ENCODE results near the gene SLC25A1.
A peak's percentile ranks its signal among the peaks of the same experiment; 100 is the strongest.

SLC25A1 gene

DNA sequence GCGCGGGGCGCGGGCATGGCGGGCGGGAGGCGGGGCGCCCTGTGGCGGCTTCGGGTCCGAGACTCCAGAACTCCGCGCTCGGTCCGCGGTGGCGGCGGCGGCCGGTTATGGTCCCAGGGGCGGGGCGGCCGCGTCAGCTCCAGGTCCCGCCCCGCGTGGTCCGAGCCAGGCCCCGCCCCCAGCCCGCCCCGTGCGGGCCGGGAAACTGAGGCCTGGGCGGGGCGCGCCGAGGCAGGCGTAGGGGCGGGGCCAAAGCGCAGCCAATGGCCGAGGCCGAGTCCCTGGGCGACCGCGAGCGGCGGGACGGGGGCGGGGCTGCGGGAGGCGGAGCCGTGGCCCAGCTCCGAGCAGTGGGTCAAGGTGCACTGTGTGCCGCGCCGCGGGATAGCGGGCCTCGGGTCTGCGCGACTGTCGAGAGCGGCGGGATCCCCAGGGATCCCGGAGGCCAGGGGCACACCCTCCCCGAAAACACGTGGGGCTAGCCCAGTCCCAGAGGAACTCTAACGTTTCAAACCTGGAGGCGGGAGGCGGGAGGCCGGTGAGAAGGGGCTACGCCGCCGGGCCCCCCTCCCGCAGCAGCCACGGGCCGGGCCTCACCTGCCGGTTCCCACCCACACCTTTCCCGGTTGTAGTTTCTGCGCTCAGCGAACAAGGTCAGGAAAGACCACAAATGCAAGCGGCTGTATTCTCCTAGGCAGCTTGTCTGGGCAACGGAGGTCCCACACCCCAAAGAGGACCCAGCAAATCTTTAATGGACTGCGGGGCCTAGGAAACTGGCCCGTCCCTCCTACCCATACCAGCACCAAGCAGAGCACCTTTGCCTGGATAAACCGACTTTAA, at the start of gene SLC25A1:
SLC25A1 (minus strand) TSS at position 80 of the 840 bp plus-strand sequence; CDS start at position 17, 63 bp downstream.
- DNase-seq = peak; percentile 88

DNA sequence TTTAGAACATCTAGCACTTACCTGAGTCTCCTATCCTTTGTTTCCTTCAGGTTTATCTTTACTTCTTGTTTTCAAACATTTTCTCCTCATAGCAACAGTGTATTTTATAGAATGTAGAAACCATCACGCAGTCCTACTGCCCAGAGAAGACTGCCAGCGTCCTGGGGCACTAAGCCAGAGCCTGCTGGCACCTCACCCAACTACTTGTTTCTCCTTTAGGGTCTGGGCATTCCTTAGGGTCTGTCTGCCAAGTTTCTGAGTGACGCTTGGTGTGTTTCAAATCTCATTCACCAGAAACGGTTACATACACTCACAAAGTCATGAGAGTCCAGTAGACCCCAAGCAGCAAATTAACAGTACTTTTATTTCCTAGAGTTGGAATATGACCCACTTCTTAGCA, 49.6 kb upstream of the SLC25A1 start:
- DNase-seq = no peak

DNA sequence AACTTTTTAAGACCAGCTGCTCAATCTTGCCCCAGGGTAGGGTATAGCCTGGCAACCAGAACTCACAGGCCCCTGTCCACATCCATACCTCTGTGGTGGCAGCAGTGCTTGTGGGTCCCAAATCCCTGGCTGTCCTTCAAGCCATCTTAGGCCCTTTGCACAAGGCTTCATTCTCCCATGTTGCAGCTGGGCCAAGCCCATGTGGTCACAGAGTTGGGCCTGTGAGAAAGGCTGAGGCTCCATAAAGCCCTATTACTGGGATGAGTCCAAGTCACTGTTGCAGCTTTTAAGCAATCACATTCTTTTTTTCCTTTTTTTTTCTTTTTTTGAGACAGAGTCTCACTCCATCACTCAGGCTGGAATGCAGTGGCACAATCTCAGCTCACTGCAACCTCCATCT, 47.9 kb upstream of the SLC25A1 start:
- no peak for DNase-seq

DNA sequence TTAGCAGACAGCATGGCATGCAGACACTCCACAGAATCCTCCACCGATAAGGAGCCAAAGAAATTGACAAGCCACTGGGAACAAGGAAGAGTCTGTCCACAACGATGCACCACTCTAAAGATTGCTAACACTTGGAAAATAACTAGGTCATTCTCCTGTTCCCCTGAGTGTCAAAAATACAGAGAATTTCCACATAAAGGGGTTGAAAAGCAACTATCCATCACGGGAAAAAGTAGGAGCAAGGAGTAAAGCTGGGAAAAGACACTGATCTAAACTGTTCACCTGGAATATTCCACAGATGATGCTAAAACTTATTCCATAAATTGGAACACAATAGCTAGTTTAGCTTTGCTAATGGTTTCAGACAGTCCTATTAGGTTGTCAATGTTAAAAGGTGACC, 47.0 kb upstream of the SLC25A1 start:
- DNase-seq = no peak

DNA sequence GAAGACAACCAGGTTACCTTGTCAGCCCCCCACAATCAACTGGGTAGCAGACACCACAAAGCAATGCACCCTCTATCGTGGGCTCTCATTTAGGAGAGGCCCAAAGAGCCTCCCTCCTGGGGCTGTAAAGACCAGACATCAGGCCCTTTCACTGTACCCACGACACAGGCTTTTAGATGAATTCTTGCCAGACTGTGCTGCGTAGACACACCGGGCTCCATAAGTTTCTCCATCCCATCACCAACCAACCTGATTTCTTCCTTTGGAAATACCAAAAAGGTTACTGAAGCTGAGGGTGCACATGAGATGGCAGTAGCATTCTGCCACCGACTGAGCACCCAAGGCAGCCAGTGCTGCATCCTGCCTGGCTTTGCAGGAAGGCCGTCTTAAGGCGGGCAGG, 46.4 kb upstream of the SLC25A1 start:
- DNase-seq = no peak

DNA sequence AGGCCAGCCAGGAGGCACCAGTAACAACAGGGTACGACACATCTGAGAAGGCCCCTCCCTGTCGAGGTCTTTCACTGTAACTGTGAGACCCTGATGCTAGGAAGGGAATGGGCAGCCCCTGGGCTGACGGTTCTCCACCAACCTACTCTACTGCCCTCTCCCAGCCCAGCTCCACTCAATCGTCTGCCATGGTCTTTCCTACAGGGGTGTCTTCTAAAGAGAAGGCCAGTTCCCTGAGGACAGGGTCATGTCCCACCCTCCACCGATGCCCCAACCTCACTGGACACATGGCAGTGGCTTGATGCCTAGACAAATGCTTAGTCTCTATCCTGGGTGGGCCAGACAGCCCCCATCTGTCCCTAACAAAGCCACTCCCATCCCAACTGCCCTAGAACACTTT, 46.0 kb upstream of the SLC25A1 start:
- no peak for DNase-seq

DNA sequence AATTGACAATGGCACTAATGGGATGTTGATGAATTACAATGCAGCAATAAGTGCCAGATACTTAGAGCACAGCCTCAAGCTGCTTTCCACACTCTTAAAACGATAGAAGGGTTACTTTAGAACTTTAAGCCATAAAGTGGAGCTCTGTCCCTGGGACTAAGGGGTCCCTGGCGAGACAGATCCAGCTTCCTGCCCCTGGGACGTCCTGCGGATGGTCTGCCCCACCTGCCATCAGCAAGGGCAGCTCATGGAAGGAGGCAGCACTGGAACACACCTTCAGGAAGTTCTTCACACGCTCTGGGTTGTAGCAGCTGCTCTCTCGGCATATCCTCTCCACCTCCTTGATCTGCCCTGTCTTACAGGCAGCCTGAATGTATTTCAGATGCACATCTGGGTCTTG, 45.1 kb upstream of the SLC25A1 start:
- no peak for DNase-seq

DNA sequence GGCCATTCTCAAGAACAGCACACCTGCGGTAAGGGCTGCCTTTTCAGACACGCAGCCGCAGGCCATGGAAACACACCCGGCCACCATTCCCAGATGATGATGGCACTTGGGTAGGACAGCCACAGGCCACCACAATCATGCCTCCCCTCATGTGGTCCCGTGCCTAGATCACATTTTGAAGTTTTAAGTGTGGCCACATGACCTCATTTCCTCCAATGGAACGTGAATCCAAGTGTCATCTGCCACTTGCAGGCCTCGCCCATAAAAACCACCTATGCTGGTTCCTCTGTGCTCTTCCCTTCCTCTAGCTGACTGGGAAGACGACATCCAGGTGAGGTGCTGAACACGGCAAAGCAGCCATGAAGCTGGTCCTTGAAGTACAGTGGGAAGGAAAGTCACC, 44.6 kb upstream of the SLC25A1 start:
- no peak for DNase-seq

DNA sequence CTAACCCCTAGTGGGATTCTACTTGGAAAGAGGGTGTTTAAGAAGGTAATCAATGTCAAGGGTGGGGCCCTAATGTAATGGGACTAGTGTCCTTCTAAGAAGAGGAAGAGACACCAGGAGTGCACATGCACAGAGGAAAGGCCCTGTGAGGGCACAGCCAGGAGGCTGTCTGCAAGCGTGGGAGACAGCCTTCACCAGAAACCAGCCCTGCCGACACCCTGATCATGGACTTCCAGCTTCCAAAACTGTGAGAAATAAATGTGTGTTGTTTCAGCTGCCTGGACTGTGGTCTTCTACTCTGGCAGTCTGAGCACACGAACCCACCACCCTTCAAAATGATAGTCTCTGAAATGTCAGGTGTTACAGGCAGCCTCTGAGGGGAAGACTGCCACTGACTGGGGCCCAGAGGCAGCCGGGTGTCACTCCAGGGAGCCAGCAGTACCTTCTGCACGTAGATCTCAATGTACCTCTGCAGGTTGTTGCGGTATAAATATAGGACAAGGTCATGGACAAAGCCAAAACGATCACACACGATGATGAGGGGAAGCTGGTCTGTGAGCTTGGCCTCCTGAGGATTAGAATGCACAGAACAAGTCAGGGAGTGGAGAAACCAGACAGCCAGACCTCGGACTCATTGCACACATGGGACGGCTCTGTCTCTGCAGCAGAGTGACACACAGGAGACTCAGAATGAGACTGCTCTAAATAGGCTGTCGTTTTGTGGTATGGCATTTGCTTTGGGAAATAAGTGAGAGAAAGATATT, 43.9 kb upstream of the SLC25A1 start:
- DNase-seq = no peak

DNA sequence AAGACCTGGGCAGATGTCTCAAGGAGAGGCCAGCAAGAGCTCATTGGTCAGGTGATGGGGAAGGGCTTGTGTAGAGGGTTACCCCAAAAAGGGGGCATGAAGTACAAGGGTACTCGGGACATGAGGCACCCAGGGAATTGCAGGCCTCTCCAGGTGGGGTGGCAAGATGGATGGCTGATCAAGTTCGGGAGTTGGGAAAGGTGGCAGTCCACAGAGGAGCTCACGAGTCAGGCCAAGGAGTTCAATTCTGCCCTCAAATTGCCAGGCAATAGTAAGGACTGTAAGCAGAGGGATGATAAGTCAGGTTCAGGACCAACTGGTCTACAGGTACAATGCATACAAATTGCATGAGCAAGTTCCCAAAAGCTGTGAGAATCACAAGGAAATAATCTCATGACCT, 42.3 kb upstream of the SLC25A1 start:
- no peak for DNase-seq

DNA sequence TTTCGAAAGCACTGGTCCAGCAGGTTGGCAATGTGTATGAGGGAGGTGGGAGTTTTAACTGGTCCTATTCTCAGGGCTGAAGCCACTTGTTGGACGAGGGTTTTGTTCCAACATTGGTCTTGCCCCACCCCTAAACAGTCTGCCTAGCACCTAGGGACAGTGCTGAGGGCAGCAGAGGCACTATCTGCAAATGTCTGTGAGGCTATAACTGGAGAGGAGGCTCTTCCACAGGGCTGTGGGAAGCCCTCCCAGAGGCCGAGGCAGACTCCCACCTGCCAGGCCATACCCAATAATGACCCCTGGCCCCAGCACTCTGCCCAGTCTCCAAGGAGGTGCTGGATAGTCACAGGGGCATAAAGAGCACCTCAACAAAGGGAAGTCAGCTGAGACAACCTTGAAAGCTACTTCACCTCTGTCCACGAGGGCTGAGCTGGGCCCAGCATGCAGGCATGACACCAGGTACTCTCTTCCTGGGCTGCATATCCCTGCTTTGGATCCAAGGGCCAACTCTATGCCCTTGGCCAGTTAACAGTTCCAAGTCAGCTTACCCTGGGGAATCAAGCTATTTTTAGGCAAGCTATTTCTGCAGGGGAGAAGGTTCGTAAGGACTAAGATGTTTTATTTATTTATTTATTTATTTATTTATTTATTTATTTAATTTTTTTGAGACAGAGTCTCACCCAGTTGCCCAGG, 40.2 kb upstream of the SLC25A1 start:
- no peak for DNase-seq

DNA sequence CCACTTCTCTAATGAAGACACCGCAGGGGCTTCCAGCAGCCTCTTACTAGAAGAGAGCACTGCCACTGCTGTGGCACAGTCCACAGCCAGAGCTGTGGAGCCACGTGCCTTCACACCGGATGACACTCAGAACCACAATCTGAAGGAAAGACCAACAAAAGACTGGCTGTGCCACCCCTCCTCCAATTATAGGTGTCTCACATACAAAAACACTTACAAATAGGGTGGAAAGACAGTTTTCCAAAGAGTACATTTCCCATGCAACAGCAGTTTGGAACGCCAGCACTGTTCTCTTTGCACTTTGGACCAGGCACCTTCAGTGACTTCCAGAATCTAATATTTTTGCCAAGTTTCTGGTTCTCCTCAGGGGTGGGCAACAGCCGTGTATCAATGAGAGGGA, 38.0 kb upstream of the SLC25A1 start:
- no peak for DNase-seq

DNA sequence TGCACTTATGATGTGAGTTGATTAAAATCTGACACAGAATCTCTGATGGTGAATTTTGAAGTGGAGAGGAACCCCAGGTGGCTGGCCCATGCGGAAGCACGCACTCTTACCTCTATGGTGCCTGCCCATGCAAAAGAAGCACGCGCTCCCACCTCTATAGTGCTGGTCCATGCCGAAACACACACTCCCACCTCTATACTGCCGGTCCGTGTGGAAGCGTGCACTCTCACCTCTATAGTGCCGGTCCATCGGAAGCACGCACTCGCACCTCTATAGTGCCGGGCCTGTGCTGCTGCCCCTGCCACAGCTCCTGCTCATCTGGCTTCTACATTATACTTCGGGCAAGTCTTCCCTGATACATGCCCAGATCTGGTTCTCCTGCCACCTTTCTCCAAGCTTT, 36.8 kb upstream of the SLC25A1 start:
- no peak for DNase-seq

DNA sequence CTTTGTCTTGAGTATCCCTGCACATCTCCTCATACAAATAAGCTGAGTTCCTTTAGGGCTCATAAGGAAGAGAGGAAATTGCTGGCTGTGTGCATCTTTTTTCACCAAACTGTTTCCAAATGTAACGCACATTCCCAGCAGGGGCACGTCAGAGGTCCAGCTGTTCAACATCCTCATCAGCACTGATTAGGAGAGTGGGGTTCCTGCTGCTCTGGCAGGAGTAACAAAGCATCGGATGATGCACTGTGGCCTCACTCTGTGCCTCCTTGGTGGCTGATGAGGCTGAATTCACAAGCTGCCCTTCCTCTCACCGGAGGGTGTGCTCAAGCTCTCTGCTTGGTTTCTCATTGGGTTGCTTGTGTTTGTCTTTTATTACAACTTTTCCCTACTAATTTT, 35.5 kb upstream of the SLC25A1 start:
- peak; percentile 29 for DNase-seq

DNA sequence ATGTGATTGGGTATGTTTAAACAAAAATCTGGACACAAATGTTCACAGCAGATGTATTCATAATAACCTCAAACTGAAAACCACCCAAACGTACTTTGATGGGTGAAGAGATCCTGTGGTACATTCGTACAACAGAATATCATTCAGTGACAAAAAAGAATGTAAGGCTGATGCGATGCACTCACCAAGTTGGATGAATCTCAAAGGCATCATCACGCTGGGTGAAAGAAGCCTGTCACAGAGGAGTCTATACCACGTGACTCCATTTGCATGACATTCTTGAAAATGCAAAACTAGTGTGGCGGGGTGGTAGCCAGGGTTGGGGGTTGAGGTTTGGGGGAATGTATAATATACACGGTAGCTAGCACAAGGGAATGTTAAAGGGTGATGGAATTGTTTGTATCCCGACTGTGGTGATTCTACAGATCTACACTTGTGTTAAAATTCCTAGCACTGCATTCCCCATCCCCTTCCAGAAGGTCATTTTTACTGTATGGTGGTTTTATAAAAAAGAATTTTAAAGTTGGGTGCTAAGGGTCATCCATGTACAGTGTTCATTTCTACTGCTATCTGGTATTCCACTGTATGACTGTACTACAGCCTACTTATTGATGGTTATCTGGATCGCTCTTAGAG, 35.0 kb upstream of the SLC25A1 start:
- no peak for DNase-seq

DNA sequence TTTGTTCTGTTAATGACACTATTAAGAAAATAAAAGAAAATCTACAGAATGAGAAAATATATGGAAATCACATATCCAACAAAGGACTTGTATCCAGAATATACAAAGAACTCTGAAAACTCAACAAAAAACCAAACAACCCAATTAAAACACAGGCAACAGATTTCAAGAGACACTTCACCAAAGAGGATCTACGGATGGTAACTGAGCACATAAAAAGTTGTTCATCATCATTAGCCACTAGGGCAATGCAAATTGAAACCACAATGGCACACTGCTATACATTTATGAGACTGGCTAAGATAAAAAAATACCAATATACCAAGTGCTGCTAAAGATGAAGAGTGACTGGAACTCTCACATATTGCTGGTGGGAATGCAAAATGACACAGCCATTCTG, 34.5 kb upstream of the SLC25A1 start:
- DNase-seq = no peak

DNA sequence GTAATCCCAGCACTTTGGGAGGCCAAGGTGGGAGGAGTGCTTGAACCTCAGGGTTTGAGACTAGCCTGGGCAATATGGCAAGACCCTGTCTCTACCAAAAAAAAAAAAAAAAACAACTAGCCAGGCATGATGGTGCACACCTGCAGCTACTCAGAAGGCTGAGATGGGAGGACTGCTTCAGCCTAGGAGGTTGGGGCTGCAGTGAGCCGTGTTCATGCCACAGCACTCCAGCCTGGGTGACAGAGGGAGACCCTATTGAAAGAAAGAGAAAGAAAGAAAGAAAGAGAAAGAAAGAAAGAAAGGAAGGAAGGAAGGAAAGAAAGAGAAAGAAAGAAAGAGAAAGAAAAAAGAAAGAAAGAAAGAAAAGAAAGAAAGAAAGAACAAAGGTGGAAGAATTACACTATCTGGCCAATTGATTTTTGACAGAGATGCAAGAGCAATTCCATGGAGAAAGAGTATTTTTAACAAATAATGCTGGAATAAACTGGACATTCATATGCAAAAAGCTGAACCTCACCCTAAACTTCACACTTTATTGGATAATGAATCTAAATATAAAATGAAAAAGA, 33.9 kb upstream of the SLC25A1 start:
- no peak for DNase-seq

DNA sequence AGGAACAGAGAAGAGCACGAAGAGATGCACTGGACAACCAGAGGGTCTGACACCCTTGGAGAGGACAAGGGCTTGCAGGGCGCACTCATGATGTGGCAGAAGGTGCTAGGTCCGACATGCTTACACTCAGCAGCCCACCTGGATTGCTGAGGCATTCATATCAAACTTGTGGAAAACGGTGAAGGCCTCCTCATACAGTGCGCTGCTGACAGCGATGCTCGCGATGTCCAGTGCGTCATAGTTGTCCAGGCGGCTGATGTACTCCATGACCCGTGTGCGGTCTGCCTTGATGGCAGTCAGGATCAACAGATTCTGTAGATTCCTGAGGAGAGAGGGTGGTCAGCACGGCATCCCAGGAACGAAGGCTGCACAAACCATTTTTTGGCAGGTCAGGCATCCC, 31.7 kb upstream of the SLC25A1 start:
- no peak for DNase-seq

DNA sequence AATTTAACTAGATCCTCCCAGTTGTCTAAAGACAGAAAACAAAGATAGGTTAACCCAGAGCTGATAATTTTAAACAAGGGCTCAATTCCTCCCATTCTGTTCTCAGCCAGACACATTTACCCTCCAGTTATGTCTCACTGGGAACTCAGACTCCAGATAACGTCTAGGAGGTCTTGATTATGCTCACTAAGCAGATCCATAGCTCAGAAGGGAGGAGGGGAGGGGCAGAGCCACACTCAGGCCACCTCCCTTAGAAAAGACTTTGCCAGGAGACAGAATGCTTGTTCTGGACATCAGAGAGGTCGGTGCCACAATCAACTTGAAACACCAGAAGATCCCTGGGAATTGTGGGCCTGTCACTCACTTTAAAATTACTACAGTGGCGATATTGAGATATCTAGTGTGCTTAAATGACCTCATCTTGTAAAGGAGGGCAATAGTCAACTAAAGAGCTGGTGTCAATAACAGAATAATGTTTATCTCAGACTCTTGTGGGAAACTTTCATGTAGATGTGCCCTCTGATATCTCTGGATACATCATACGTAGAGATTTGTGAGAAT, 29.8 kb upstream of the SLC25A1 start:
- no peak for DNase-seq

DNA sequence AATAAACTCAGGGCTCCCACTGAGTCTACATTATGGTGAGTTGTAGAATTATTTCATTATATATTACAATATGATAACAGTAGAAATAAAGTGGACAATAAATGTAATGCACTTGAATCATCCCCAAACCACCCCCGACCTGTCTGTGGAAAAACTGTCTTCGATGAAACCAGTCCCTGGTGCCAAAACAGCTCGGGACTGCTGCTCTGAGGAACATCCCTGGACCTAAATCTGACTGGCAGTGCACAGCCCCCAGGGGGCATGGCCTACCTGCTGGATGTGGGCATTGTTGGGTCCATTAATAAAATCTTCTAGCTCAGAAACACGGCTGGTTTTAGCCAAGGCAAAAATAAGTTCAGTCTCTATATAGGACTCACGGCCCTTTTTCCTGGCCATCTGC, 29.3 kb upstream of the SLC25A1 start:
- DNase-seq = no peak

DNA sequence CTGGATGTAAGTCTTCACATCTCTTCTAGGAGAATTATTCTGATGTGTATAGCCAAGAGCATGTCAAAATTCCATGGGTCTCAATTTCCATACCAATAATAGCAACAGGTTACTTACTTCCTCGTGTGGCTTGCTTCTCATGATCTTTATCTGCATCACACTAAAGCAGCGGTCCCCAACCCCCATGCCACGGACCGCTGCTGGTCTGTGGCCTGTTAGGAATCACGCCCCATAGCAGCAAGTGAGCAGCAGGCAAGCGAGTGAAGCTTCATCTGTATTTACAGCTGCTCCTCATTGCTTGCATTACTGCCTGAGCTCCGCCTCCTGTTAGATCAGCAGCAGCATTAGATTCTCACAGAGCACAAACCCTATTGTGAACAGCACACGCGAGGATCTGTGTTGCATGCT, 28.9 kb upstream of the SLC25A1 start:
- DNase-seq = no peak

DNA sequence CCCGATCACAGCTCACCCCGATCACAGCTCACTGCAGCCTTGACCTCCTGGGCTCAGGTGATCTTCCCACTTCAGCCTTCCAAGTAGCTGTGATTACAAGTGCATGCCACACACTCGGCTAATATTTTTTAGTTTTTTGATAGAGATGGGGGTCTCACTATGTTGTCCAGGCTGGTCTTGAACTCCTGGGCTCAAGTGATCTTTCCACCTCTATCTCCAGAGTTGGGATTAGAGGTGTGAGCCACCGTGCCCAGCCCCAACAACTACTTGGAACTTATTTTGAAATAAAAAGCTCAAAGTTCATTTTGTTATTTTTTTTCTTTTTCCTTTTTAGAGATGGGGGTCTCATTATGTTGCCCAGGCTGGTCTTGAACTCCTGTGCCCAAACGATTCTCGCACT, 27.8 kb upstream of the SLC25A1 start:
- DNase-seq = no peak

DNA sequence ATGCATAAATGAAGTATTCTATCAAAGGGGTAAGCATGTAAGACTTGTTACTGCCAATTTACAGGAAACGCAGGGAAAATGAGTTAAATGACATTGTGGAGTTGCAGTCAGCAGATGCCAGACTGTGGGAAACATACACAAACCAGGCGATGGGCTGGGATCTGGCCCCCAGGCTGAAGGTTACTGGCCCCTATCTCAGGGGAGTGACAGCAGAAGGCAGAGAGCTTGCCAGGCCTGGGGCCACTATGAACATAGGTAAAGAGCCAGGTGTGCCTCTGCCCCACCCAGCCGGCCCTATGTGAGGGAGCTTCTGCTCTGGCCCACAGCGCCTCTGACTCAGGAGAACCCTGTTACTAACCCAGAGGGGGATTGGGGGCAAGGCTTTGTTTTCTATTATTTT, 26.1 kb upstream of the SLC25A1 start:
- no peak for DNase-seq

Measured in fibroblast of skin of right quadriceps (primary cell).